ENCODE results near the gene SUSD4. TPM values are rescaled to one million over a fixed set of nuclear protein-coding genes. Genes with fewer than 3 reads are reported as not detected.

SUSD4 gene
- total RNA-seq, 1 experiment from 2014 or later = 3.5 TPM

DNA sequence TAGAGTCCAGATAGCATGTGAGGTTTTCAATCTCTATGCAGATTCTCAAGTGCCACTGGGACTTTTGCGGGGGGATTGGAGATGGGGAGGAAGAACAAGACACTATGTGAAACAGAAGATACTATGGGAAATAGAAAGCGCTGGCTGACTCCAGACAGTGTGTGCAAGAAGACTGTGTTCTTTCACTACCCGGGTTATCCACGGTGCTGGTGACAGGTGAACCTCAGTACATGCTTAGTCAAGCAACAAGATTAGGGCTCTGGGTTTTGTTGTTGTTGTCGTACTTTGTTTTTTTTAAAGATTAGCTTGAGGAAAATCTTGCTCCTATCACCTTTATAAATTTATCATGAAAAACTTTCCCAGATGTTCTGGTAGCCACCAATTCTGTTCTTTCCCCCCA lies 56.4 kb downstream of the SUSD4 start:
- no peak overlapping the region for H2BK20ac ChIP-seq (ENCODE audit: low read depth, low read length, poor library complexity, severe bottlenecking)
- H3K79me1 ChIP-seq (ENCODE audit: insufficient read depth, low read depth, low read length, poor library complexity, severe bottlenecking) = no peaks in the 10 kb centered on the region
- no peak overlapping the region for H2BK15ac ChIP-seq (ENCODE audit: low read depth, low read length)
- peaks cover 4 to 5% of the 10 kb centered on the region in 2 experiments; a peak in 3 of 4 replicates for H3K4me1 Mint-ChIP-seq
- H3K4me1 ChIP-seq (ENCODE audit: insufficient read depth, low read length) = no peaks in the 10 kb centered on the region
- H2AK5ac ChIP-seq (ENCODE audit: insufficient read length, low read length) = no peak overlapping the region
- H3K9me3 Mint-ChIP-seq = peaks cover 8 to 14% of the 10 kb centered on the region in 2 experiments
- no peak overlapping the region for H3K23ac ChIP-seq (ENCODE audit: insufficient read length, low read depth, low read length)
- H3K4ac ChIP-seq (ENCODE audit: low read depth, low read length) = no peak overlapping the region
- peaks cover 0 to 10% (median 2%) of the 10 kb centered on the region in 3 experiments; a peak in 3 of 7 replicates for H3K36me3 Mint-ChIP-seq (ENCODE audit: insufficient read depth in 1 of 3, low read depth in 3 of 3)
- no peak for DNase-seq
- H3K9ac ChIP-seq (ENCODE audit: extremely low read depth, insufficient read length, low read length) = no peak overlapping the region
- H3K56ac ChIP-seq (ENCODE audit: insufficient read length, low read depth, low read length) = no peak overlapping the region
- no peak overlapping the region for H3K4me3 Mint-ChIP-seq
- H3K9me3 ChIP-seq (ENCODE audit: control insufficient read depth, low read depth, low read length) = no peaks in the 10 kb centered on the region
- H4K8ac ChIP-seq (replicated peaks; ENCODE audit: insufficient read length, low read depth, low read length) = no peak overlapping the region
- no peak overlapping the region for H2BK120ac ChIP-seq (ENCODE audit: low read depth, low read length, poor library complexity, severe bottlenecking)
- no peak for TF ChIP-seq CTCF (conservative IDR thresholded peaks at IDR 0.05)
- H4K5ac ChIP-seq (ENCODE audit: insufficient read length, low read depth, low read length) = no peak overlapping the region
- no peak overlapping the region for H3K27ac Mint-ChIP-seq
- H4K91ac ChIP-seq (ENCODE audit: insufficient read length, low read depth, low read length) = no peak overlapping the region
- no peaks in the 10 kb centered on the region for H3K23me2 ChIP-seq (ENCODE audit: insufficient read length, low read depth, low read length, poor library complexity, severe bottlenecking)
- no peak overlapping the region for H3K14ac ChIP-seq (ENCODE audit: insufficient read depth, low read length)
- no peak overlapping the region for H3K4me2 ChIP-seq (ENCODE audit: insufficient read depth, insufficient read length, low read length)
- H2BK12ac ChIP-seq (ENCODE audit: insufficient read length, low read depth, low read length) = no peak overlapping the region
- no peak overlapping the region for H3K18ac ChIP-seq (ENCODE audit: insufficient read length, low read depth, low read length)
- H3T11ph ChIP-seq (ENCODE audit: low read length) = no peak overlapping the region
- no peaks in the 10 kb centered on the region for H4K20me1 ChIP-seq (ENCODE audit: control insufficient read depth, insufficient read depth, insufficient read length)
- WGBS (ENCODE audit: extremely low coverage, insufficient read length, low lambda C conversion rate) = no CpG with 5 or more reads among the region's 5 CpGs
- H3K27me3 Mint-ChIP-seq (ENCODE audit: low read depth) = peaks cover 3% of the 10 kb centered on the region; the same call in 1 of the 2 replicates
- H3K79me2 ChIP-seq (ENCODE audit: insufficient read depth, low read length) = no peaks in the 10 kb centered on the region
- H3K27me3 ChIP-seq (ENCODE audit: insufficient read depth, low read length) = no peaks in the 10 kb centered on the region
- H2BK5ac ChIP-seq (ENCODE audit: insufficient read length, low read length) = no peak overlapping the region
- no peak overlapping the region for H2AFZ ChIP-seq (ENCODE audit: low read length)
- no peak overlapping the region for H3K27ac ChIP-seq (ENCODE audit: insufficient read length, low read depth, low read length)
